Fibroblast of pulmonary artery (primary cell): ENCODE results near the gene LDLRAD1.
"Not testable (repeated sequence)": the region's sequence is repeated elsewhere in the genome, so short reads cannot be mapped to it uniquely, and the experiment has no call there.

Experiments used
- DNase-seq: peaks from one replicate; pipeline ENCODE4 v3.0.0-alpha.2; 2010; ENCODE audit warnings: low read depth
- H3K4me3 ChIP-seq: replicated peaks from 2 replicates; pipeline ENCODE4 v1.5.1; 2011; ENCODE audit warnings: low read depth, mild to moderate bottlenecking, control low read depth, low read length, moderate library complexity
- TF ChIP-seq, protein P1 (sequence below): IDR thresholded peaks from 2 replicates; pipeline ENCODE4 v1.5.1; 2011; ENCODE audit warnings: mild to moderate bottlenecking, control low read depth, low read length, inconsistent platforms; ENCODE audit errors: missing control alignments

LDLRAD1 gene

DNA sequence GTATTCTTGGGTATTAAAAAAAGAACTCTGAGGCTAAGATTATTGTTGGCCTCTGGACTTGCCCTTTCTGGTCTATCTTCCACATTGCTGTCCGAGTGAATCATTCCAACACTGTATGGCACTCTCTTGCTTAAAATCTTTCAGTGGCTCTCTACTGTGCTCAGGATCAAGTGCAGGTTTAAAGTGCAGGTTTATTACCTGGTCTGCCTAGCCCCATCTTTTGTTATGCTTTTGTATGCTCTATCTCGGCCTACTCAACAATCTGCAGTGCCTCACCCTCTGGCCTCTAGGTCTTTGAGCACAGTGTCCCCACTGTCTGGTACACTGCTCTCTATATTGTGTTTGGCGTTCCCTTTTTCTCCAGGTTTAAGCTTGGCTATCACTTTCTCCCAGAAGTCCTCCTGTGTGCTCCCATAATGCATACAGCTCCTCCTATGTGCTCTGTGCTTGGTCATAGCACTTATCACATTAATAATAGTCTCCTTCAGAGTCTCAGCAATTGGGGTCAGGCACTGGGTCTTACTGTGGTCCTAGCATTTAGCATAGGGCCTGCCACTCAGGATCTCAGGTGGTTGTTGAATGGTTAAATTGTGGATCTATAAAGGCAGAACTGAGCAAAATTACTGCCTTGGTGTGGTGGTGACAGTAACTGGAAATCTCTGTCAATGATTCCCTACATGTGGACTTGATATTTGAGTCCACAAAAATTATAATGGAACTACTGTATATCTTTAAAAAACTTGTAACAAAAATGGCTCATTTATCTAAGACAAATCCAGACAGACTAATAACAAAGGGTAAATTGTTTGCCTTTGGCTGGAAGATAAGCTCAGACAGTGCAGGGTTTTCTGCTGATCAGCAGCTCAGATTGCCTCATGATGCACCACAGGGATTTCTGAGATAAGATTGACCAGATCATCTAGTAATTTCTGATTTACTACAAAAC lies 10.6 kb upstream of the LDLRAD1 start:
- TF ChIP-seq, protein P1, sequence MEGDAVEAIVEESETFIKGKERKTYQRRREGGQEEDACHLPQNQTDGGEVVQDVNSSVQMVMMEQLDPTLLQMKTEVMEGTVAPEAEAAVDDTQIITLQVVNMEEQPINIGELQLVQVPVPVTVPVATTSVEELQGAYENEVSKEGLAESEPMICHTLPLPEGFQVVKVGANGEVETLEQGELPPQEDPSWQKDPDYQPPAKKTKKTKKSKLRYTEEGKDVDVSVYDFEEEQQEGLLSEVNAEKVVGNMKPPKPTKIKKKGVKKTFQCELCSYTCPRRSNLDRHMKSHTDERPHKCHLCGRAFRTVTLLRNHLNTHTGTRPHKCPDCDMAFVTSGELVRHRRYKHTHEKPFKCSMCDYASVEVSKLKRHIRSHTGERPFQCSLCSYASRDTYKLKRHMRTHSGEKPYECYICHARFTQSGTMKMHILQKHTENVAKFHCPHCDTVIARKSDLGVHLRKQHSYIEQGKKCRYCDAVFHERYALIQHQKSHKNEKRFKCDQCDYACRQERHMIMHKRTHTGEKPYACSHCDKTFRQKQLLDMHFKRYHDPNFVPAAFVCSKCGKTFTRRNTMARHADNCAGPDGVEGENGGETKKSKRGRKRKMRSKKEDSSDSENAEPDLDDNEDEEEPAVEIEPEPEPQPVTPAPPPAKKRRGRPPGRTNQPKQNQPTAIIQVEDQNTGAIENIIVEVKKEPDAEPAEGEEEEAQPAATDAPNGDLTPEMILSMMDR: no peak
- H3K4me3 ChIP-seq: no peak overlapping the region
- no peak for DNase-seq

DNA sequence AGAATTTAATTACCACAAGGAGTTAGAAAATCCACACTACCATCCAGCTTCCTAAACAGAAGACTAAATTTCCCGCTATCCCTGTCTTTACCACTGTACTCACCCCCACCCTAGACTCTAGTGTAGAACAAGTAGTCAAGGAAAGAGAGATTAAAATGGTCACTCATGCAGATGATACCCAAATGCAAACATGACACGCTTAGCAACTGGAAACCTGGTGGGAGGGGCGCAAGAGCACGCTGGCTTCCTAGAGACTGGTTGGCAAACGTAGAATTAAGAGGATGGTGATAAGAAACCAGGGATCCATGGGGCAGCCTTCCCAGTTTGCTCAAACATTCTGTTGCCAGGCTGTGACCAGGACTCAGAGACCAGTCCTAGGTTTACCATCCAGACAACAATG lies 9.9 kb upstream of the LDLRAD1 start:
- DNase-seq: no peak
- TF ChIP-seq, protein P1: no peak
- H3K4me3 ChIP-seq: no peak overlapping the region

DNA sequence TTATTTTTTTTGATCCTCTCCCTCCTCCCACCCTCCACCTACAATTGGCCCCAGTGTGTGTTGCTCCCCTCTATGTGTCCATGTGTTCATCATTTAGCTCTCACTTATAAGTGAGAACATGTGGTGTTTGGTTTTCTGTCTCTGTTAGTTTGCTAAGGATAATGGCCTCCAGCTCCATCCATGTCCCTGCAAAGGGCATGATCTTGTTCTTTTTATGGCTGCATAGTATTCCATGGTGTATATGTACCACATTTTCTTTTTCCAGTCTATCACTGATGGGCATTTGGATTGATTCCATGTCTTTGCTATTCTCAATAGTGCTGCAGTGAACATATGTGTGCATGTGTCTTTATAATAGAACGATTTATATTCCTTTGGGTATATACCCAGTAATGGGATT lies 6.8 kb upstream of the LDLRAD1 start:
- not testable (repeated sequence) for DNase-seq, H3K4me3 ChIP-seq

DNA sequence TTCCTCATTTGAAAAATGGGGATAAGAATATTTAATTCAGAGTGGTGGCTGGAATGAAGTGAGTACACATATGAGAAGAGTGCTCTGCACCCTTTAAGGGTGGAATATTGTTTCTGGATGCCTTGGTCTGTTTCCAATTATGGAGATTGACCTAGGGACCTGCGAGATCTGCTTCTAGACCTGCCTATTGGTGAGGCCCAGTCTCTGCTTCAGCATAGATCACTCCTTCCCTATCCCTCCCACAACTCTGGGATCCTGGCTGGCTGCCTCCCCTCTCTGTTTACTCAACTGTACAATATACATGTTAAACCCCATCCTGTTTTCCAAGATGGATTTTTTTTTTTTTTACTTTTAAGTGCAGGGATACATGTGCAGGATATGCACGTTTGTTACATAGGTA lies 6.4 kb upstream of the LDLRAD1 start:
- TF ChIP-seq, protein P1: no peak
- DNase-seq: no peak
- H3K4me3 ChIP-seq: no peak overlapping the region

DNA sequence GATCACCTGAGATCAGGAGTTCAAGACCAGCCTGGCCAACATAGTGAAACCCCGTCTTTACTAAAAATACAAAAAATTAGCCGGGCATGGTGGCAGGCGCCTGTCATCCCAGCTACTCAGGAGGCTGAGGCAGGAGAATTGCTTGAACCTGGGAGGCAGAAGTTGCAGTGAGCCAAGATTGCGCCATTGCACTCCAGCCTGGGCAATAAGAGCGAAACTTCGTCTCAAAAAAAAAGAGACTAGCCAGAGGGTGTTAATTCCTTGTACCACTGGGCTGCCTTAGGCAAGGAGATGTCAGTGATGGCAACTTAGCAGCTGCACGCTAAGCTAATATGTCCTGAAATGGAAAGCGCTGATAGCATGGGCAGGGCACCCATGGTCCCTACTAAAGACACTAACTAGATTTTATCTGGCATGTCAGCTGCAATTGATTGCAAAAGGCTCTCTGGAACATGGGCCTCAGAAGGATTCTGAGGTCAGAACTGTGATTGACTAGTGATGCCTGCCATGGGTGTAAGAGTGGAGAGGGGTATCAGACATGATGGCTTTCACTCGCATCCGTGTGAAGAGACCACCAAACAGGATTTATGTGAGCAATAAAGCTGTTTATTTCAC lies 1.7 kb upstream of the LDLRAD1 start:
- not testable (repeated sequence) for H3K4me3 ChIP-seq, DNase-seq

DNA sequence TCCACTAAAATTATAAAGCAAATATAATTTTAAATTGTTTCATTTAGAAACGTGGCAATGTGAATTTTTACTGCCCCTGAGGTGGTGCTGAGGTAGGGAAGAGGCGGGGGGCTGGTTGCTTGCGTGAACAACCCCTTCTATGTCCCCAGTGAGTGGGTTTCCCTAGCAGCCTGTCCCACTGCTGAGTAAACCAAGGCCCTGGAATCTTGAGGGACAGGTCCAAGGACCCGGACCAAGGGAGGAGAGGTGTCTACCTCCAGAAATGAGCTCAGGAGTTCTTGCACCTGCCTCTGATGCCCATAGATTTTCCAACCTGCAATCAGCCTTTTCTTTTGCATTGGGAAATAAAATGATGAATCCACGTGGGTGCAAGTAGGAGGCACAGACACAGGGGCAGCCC lies 649 bp upstream of the LDLRAD1 start:
- no peak overlapping the region for H3K4me3 ChIP-seq
- TF ChIP-seq, protein P1: no peak
- no peak for DNase-seq

DNA sequence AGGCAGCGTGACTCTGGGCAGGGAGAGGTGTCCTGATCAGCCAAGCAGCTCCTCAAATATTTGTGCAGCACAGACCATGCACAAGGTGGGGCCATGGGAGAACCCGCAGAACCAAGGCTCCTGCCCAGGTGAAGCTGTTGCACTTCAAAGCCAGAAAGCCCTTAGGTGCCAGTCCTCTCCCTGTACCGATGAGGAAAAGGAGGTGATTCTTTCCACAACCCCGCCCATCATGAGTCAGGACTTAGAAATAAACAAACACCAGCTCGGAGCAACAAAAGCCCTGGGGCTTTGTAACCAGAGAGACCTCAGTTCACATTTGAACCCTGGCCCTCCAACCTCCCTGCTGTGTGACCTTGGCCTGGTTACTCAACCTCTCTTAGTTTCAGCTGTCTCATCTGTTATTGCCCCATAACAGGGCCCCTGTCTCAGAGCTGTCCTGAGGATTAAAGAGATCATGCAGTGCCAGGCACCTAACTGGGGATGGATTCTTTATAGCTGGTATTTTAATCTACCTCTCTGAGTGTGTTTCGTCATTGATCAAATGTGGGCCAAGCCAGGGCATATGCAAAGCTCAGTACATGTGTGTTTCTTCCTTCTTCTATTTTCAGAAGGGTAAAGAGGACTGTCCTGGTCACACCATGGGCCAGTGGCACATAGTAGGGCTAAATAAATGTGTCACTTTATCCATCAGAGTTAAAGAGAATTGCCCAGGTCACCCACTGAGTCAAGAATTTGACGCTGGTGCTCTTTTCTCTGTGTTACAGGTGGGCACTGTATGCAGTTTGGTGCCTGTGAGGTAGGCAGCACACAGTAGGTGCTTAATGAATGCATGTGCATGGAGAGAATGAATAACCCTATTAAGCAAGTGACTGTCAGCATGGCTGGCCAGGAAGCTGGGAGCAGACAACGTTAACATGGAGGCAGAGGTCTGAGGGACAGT lies 1.4 kb downstream of the LDLRAD1 start:
- no peak overlapping the region for H3K4me3 ChIP-seq
- DNase-seq: peak; percentile 11
- TF ChIP-seq, protein P1: no peak
